HG02759 (cell line): ENCODE data around the gene TIAL1.
"Not testable (repeated sequence)": the region's sequence is repeated elsewhere in the genome, so short reads cannot be mapped to it uniquely, and the experiment has no call there.

Experiments used
- ATAC-seq: cut with Tn5 transposase; IDR thresholded peaks from one replicate; pipeline ENCODE4 v1.9.1; 2021; ENCODE audit warnings: mild to moderate bottlenecking, moderate library complexity; ENCODE audit not compliant: unreplicated experiment

The TIAL1 gene

DNA sequence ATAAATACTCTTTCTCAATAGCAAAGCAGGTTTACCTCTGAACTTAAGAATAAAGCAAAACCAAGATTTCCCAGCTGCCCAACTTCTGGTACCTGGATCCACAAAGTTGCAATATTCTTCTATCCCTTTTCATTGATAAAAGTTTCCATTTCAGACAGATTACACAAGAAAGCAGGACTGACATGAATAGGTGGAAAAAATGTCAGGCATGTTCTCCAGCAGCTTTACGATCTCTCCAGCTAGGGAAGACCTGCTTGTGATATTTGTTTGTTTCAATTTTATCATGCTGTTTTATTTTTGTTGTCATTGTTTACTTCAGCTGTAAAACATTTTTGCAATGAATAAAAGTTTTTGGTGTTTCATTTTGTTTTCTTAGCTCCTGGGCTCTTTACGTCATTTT lies 63.3 kb downstream of the TIAL1 start:
- no peak for ATAC-seq

DNA sequence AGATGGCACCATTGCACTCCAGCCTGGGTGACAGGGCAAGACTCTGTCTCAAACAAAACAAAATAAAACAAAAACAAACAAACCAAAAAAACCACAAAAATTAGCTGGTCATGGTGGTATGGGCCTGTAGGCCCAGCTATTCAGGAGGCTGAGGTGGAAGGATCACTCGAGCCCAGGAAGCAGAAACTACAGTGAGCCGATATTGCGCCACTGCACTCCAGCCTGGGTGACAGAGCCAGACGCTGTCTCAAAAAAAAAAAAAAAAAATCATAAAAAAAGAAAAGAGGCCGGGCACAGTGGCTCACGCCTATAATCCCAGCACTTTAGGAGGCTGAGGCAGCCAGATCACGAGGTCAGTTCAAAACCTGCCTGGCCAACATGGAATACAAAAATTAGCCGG lies 64.0 kb downstream of the TIAL1 start:
- ATAC-seq = not testable (repeated sequence)

DNA sequence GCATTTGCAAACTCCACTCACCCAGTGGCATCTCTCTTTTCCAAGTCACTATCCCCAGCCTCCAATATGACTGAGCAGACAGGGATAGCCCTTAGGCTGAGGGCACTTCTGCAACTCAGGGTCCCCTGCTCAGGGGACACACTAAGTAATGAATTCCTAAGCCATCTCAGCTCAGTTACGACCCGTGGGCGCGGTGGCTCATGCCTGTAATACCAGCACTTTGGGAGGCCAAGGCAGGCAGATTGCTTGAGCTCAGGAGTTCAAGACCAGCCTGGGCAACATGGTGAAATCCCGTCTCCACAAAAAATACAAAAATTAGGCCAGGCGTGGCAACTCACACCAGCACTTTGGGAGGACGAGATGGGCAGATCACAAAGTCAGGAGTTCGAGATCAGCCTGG lies 64.5 kb downstream of the TIAL1 start:
- ATAC-seq = not testable (repeated sequence)

DNA sequence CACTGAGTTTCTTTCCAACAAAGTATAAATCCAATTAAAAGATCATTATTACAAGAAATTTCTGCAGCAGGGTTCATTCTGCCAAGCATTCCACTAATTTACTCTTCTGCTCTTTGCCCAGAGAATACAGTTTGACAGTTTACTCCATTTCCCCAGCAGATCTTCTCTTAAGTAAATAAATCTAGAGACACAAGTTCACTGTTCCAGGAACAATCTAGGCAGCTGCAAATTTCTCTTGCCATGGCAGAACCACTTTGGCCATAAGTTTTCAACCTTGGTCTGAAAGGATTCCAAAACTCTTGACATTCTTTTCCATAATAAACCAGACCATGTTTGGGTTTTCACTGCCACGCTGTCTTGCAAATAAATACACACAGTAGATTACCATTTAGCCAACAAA lies 65.7 kb downstream of the TIAL1 start:
- no peak for ATAC-seq

DNA sequence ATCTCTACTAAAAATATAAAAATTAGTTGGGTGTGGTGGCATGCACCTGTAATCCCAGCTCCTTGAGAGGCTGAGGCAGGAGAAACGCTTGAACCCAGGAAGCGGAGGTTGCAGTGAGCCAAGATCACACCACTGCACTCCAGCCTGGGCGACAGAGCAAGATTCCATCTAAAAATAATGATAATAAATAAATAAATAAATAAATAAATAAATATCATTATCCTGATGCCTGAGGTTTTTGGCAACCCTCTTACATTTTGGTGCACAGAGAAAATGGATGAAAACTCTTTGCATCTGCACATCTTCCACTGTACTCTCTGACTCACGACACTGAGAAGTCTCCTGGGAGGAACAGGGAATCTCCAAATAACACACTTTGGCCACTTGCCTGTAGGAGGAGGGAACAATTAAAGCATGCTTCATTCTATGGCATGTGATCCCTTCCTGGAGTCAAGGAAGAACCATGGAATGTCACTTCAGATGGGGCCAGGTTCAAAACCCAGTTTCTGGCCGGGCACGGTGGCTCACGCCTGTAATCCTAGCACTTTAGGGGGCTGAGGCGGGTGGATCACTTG lies 68.0 kb downstream of the TIAL1 start:
- ATAC-seq = not testable (repeated sequence)

DNA sequence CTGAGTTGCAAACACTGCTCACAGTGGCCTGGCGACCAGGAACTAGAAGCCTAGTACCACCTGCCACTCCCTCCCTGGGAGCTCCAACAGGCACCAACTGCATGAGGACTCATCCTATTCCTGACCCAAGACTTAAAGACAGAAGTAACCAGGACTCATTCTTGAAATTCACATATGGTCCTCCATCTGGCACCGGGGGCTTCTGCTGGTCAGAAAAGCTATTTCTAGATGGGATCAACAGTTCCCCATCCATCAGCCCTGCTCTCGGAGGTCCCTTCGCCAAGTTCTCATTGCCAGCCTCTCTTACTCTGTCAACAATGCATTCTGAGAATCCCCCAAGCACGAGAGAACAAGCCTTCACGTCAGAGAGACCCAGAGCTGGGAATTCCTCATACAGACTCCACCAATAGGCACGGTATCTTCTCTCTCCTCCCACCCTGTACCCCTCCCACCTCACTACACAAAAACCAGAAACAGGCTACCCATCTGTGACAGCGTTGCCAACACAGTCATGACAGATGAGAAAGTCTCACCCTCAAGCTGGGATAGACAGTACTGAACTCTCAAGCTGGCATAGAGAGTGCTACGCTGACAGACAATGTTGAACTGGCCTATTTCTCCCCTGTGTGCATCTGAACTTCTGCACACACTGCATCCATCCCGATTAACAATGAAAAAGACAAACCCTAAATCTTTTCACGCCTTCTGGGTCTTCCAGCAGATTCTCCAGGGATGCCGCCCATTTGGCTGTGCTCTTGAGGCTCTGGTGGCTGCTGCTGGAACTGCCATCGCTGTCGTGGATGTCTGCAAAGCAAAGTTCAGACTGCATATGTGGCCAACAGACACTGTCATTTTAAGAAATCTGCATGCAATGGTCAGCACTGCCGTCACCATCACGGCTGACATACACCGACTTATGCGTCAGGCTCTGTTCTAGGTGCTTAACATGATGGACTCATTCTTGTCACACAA lies 69.9 kb downstream of the TIAL1 start:
- ATAC-seq = no peak

DNA sequence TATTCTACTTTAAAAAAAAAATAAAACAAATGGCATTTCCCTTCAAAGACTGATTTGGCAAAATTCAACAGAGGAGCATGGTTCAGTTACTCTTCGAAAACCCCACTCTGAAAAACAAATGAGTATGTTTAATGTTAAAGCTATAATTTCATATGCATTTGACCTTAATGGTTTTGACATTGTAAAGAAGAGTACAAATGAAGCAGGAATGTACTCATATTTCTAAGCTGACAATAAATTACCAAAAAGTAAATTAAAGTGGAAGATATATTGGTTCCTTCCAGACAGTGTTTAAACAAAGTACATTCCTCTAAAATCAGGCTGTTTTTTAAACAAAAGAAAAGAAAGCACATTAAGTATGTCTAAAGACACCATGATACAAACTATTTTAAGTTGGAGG lies 70.6 kb downstream of the TIAL1 start:
- no peak for ATAC-seq

DNA sequence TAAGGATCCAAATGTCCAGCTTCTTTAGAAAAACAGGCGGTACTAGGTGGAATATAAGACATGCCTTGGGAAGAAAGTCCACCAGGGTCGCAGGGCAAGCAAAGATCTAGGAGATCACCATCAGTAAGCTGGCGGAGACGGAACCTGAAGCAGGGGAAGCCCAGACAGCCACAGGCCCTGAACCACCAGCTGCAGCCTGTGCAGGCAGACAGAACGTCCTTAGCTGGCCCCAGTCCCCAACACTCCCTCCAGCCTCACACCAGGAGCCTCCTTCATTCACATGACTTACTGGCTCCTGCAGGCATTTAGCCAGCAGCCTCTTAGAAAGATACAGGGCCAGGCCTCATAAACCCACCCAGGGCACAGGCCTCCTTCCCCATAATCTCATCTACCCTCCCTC lies 71.6 kb downstream of the TIAL1 start:
- no peak for ATAC-seq

DNA sequence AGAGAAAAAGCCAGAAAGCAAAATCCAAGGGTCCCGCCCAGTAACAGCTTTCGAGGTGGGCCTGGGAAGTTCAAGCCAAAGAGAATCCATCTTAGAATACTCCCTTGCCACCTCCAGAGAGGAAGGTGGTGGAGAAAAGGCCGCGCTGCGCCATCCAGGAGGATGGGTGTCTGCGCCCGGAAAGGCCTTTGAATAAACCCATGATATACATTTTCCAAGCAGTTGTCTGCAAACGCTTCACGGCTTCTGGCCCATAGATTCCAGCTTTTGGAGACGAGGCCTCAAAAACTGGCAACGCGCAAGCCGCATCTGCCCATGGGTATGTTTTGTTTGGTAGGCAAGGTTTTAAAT lies 72.1 kb downstream of the TIAL1 start:
- ATAC-seq = no peak

DNA sequence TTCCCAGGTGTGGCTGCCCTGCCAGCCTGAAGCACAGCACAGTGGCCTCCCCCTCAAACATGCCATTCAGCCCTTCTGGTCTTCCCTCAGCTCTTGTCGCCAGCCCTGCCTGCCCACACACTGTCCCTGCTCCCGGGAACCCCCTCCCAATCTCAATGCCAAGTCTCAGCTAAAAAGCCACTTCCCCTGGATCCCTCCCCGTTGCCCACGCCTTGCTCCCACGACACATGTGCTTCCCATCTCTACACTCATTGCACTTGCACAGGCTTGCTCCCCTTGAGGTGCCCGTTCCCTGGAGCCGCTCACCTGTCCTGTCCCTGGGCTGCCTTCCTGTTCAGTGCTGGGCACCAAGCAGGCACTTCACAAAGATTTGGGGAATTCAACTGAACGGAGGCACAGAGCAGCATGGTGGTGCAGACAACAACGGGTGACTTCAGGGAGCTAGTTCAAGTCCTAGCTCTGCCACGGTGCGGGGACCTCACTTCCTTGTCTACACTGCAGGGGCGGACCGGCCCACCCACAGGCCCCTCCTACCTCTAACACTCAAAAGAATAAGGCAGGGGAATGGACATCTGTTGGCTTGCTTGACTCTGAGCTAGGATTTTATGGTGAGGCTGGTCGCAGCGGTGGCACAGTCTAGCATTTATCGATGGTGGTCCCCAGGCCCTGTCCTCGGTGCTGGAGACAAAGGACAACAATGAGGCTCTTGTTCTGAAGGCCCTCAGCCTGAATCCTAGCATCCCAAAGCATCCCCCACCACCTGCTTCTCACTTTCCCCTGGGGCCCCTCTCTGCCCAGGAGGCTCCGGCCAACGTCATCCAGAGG lies 72.7 kb downstream of the TIAL1 start:
- ATAC-seq = no peak
